Natural killer cell (primary cell): ENCODE measurements around the gene SHKBP1. TPM values are rescaled to one million over a fixed set of nuclear protein-coding genes. Genes with fewer than 3 reads are reported as not detected.
A peak's percentile ranks its signal among the peaks of the same experiment; 100 is the strongest.

Experiments
- ATAC-seq, 3 donors: fragments of 150-1000 bp in 2 of 3; fragments of 200-7000 bp in 1 of 3; cut with Tn5 transposase; 1 replicate in 1 of 3; 2 replicates in 2 of 3; pipeline ENCODE4 v1.10.0; 2021; ENCODE audit warnings: mild to moderate bottlenecking in 2 of 3, moderate library complexity in 2 of 3
- DNase-seq, 2 donors: peaks; one replicate each; pipeline versions ENCODE4 v3.0.0 to v3.0.0-alpha.2; 2013 to 2021; ENCODE audit warnings: mixed read lengths in 1 of 2
- H3K27ac ChIP-seq: one replicate; pipeline ENCODE4 v1.5.1; 2013; ENCODE audit warnings: mild to moderate bottlenecking, low read length
- H3K27me3 ChIP-seq: one replicate; pipeline ENCODE4 v1.6.1; 2013; ENCODE audit warnings: low read length; ENCODE audit not compliant: control insufficient read depth, insufficient read depth
- H3K36me3 ChIP-seq: one replicate; pipeline ENCODE4 v1.6.1; 2013; ENCODE audit warnings: low read length; ENCODE audit not compliant: control insufficient read depth, insufficient read depth
- H3K4me1 ChIP-seq: one replicate; pipeline ENCODE4 v1.6.1; 2013; ENCODE audit warnings: low read length; ENCODE audit not compliant: control insufficient read depth, insufficient read depth
- H3K4me3 ChIP-seq: one replicate; pipeline ENCODE4 v1.5.1; 2013; ENCODE audit warnings: low read length
- H3K9me3 ChIP-seq: one replicate; pipeline ENCODE4 v1.6.1; 2013; ENCODE audit warnings: low read length; ENCODE audit not compliant: control insufficient read depth, insufficient read depth
- H3K27ac Mint-ChIP-seq, 2 donors: one replicate each; pipeline ENCODE4 v1.8.0; 2022; ENCODE audit warnings: mild to moderate bottlenecking in 2 of 2, mixed read lengths in 2 of 2, moderate library complexity in 1 of 2
- H3K27me3 Mint-ChIP-seq, 2 donors: one replicate each; pipeline ENCODE4 v1.8.0; 2022; ENCODE audit warnings: low read depth in 2 of 2, mixed read lengths in 2 of 2
- H3K36me3 Mint-ChIP-seq: one replicate; pipeline ENCODE4 v1.8.0; 2022; ENCODE audit warnings: mixed read lengths
- H3K4me1 Mint-ChIP-seq, 2 donors: one replicate each; pipeline ENCODE4 v1.8.0; 2022; ENCODE audit warnings: mixed read lengths in 2 of 2
- H3K4me3 Mint-ChIP-seq: one replicate; pipeline ENCODE4 v1.8.0; 2022; ENCODE audit warnings: mild to moderate bottlenecking, moderate library complexity, mixed read lengths
- H3K9me3 Mint-ChIP-seq, 2 donors: one replicate each; pipeline ENCODE4 v1.8.0; 2022; ENCODE audit warnings: mixed read lengths in 2 of 2
- CTCF ChIP-seq: fragments of 200-600 bp; IDR thresholded peaks from one replicate; pipeline ENCODE4 v1.8.0; 2022; ENCODE audit warnings: antibody characterized with exemption
- WGBS: methylation state at CpG from one replicate; pipeline ENCODE4 v1.1.7; 2013; ENCODE audit warnings: missing lambda C conversion rate; ENCODE audit not compliant: insufficient coverage; 5-methylcytosine and 5-hydroxymethylcytosine counted together
- intact Hi-C: fragments of 100-400 bp; cut with micrococcal nuclease; formaldehyde crosslinking; loops from one replicate; pipeline ENCODE4 v1.14.2; 2022
- total RNA-seq, 4 donors: library from RNA; stranded (reverse); fragments of 120-200 nt in 1 of 4; gene quantifications; one replicate each; pipeline versions ENCODE4 v1.2.3 to v1.2.4, GENCODE V29; 2013 to 2022

The SHKBP1 gene
- total RNA-seq, 3 donors from 2014 or later (not counting 1 experiment from before 2014, with no cell fraction given), result 209 to 224 (median 209) TPM

GRCh38 chr19:40607311-40608239 is 30.9 kb downstream of the SHKBP1 start:
- H3K27me3 Mint-ChIP-seq, result peaks cover 0 to 12% of the 10 kb centered on the region in 2 donors
- no peaks in the 10 kb centered on the region for H3K9me3 Mint-ChIP-seq
- no peak for ATAC-seq
- no peaks in the 10 kb centered on the region for H3K36me3 Mint-ChIP-seq
- no peak for DNase-seq
- H3K4me1 ChIP-seq, result peaks cover 66% of the 10 kb centered on the region
- H3K36me3 ChIP-seq, result no peaks in the 10 kb centered on the region
- no peak overlapping the region for H3K27ac ChIP-seq
- H3K9me3 ChIP-seq, result no peaks in the 10 kb centered on the region
- peaks cover 52 to 78% of the 10 kb centered on the region in 2 donors for H3K4me1 Mint-ChIP-seq
- no peak for TF ChIP-seq CTCF
- WGBS, result 81% methylated on average over 31 of the region's 31 CpGs
- no peak overlapping the region for H3K4me3 ChIP-seq
- intact Hi-C loops, result loop anchor here (10.0 kb wide), 1 partner anchor 937 kb away; no protein-coding TSS in a partner anchor
- H3K4me3 Mint-ChIP-seq, result peak overlapping the region; percentile 65
- H3K27ac Mint-ChIP-seq, result peak overlapping the region in 1 of 2 donors; percentile 69
- H3K27me3 ChIP-seq, result peaks cover 4% of the 10 kb centered on the region

- Histone ChIP-seq H3K9me3 (no peaks in the 10 kb centered on the region), H3K27ac (no peak overlapping the region), H3K4me3 (no peak overlapping the region), H3K4me1 (peaks cover 66% of the 10 kb centered on the region), H3K36me3 (no peaks in the 10 kb centered on the region), H3K27me3 (no peaks in the 10 kb centered on the region)
- intact Hi-C loops, result loop anchor here (10.0 kb wide), 1 partner anchor 937 kb away; no protein-coding TSS in a partner anchor
- Mint-ChIP-seq H3K27ac (peak overlapping the region in 1 of 2 donors; percentile 69), H3K27me3 (peaks cover 0 to 5% of the 10 kb centered on the region in 2 donors), H3K9me3 (no peaks in the 10 kb centered on the region), H3K4me3 (peak overlapping the region; percentile 88), H3K4me1 (peaks cover 53 to 80% of the 10 kb centered on the region in 2 donors), H3K36me3 (no peaks in the 10 kb centered on the region)
- DNase-seq (no peak), ATAC-seq (no peak)
- TF ChIP-seq CTCF, result no peak
- WGBS, result 96% methylated on average over 14 of the region's 14 CpGs
These were observed 31.6 kb downstream of the SHKBP1 start for GRCh38 chr19:40608240-40608621.

GRCh38 chr19:40608957-40609356 is 32.3 kb downstream of the SHKBP1 start:
- Mint-ChIP-seq H3K4me1 (peaks cover 57 to 80% of the 10 kb centered on the region in 2 donors), H3K27ac (peak overlapping the region; percentile 57 to 93), H3K9me3 (no peaks in the 10 kb centered on the region), H3K4me3 (peak overlapping the region; percentile 88), H3K36me3 (no peaks in the 10 kb centered on the region), H3K27me3 (peaks cover 0 to 2% of the 10 kb centered on the region in 2 donors)
- Histone ChIP-seq H3K4me1 (peaks cover 66% of the 10 kb centered on the region), H3K4me3 (peak overlapping the region; percentile 49), H3K36me3 (no peaks in the 10 kb centered on the region), H3K27ac (peak overlapping the region; percentile 90), H3K27me3 (no peaks in the 10 kb centered on the region), H3K9me3 (no peaks in the 10 kb centered on the region)
- no peak for TF ChIP-seq CTCF
- WGBS, result 80% methylated on average over 4 of the region's 4 CpGs
- ATAC-seq (no peak), DNase-seq (no peak)
- intact Hi-C loops, result loop anchor here (10.0 kb wide), 1 partner anchor 936 kb away; no protein-coding TSS in a partner anchor
